HG03571 (cell line): ENCODE results near the gene GAL.

Source experiments
- ATAC-seq: cut with Tn5 transposase; IDR thresholded peaks from one replicate; pipeline ENCODE4 v1.9.1; 2021; ENCODE audit not compliant: unreplicated experiment

Gene GAL

GRCh38 chr11:68658661-68659060 lies 25.7 kb upstream of the GAL start:
- ATAC-seq, result no peak

GRCh38 chr11:68659158-68659921 lies 25.0 kb upstream of the GAL start:
- no peak for ATAC-seq

GRCh38 chr11:68660066-68660810 lies 24.1 kb upstream of the GAL start:
- no peak for ATAC-seq

GRCh38 chr11:68661014-68661413 lies 23.3 kb upstream of the GAL start:
- no peak for ATAC-seq

- ATAC-seq, result no peak
Observed at GRCh38 chr11:68661697-68662603, 22.4 kb upstream of the GAL start.

- ATAC-seq, result no peak
Observed at GRCh38 chr11:68663482-68664010, 20.8 kb upstream of the GAL start.

- no peak for ATAC-seq
Observed at GRCh38 chr11:68664141-68664540, 20.2 kb upstream of the GAL start.

GRCh38 chr11:68664906-68665305 lies 19.4 kb upstream of the GAL start:
- ATAC-seq, result no peak

GRCh38 chr11:68665436-68665835 lies 18.9 kb upstream of the GAL start:
- ATAC-seq, result no peak

- no peak for ATAC-seq
Observed at GRCh38 chr11:68666849-68667248, 17.5 kb upstream of the GAL start.

GRCh38 chr11:68667511-68668500 lies 16.5 kb upstream of the GAL start:
- ATAC-seq, result no peak

- no peak for ATAC-seq
Observed at GRCh38 chr11:68669301-68670090, 14.8 kb upstream of the GAL start.

- no peak for ATAC-seq
Observed at GRCh38 chr11:68670208-68670992, 13.9 kb upstream of the GAL start.

- no peak for ATAC-seq
Observed at GRCh38 chr11:68673306-68673945, 10.9 kb upstream of the GAL start.

- no peak for ATAC-seq
Observed at GRCh38 chr11:68673991-68674390, 10.4 kb upstream of the GAL start.

GRCh38 chr11:68674461-68674860 lies 9.9 kb upstream of the GAL start:
- no peak for ATAC-seq

GRCh38 chr11:68677432-68677831 lies 6.9 kb upstream of the GAL start:
- no peak for ATAC-seq

- ATAC-seq, result no peak
Observed at GRCh38 chr11:68678031-68678441, 6.3 kb upstream of the GAL start.
